ENCODE results near the gene PHKG2. TPM values are rescaled to one million over a fixed set of nuclear protein-coding genes. Genes with fewer than 3 reads are reported as not detected.

The PHKG2 gene
- total and polyA plus RNA-seq, 4 donors: 12.3 to 36.0 (median 18.3) TPM

GRCh38 chr16:30764086-30764485, 15.9 kb downstream of the PHKG2 start:
- Histone ChIP-seq H3K27me3 (ENCODE audit: control insufficient read depth in 1 of 2, insufficient read depth in 2 of 2, low read length in 1 of 2) (no peaks in the 10 kb centered on the region), H3K4me3 (ENCODE audit: low read length in 2 of 2) (no peak overlapping the region), H3K36me3 (ENCODE audit: control insufficient read depth in 1 of 2, insufficient read depth in 2 of 2, low read length in 1 of 2) (peaks cover 3 to 26% of the 10 kb centered on the region in 2 donors), H3K27ac (ENCODE audit: low read depth in 1 of 2, low read length in 2 of 2) (no peak overlapping the region), H3K9me3 (ENCODE audit: control insufficient read depth, low read length) (no peaks in the 10 kb centered on the region), H3K4me1 (ENCODE audit: control insufficient read depth in 1 of 2, insufficient read depth in 2 of 2, low read length in 2 of 2) (peaks cover 0 to 5% of the 10 kb centered on the region in 2 donors)
- intact Hi-C loops (cut with DNase I): loop anchor here in 1 of 2 donors (10.0 kb wide), 1 partner anchor 949 kb away; the partner anchor contains the start of genes PAGR1 and PRRT2
- DNase-seq (peak in 1 of 2 donors; percentile 43), ATAC-seq (ENCODE audit: low FRiP score) (no peak)
- 86% methylated on average over 11 of the region's 11 CpGs for WGBS, 2 donors

GRCh38 chr16:30764816-30765465, 16.7 kb downstream of the PHKG2 start:
- Histone ChIP-seq H3K4me3 (ENCODE audit: low read length in 2 of 2) (no peak overlapping the region), H3K36me3 (ENCODE audit: control insufficient read depth in 1 of 2, insufficient read depth in 2 of 2, low read length in 1 of 2) (peaks cover 3 to 30% of the 10 kb centered on the region in 2 donors), H3K27ac (ENCODE audit: low read depth in 1 of 2, low read length in 2 of 2) (no peak overlapping the region), H3K4me1 (ENCODE audit: control insufficient read depth in 1 of 2, insufficient read depth in 2 of 2, low read length in 2 of 2) (peaks cover 0 to 5% of the 10 kb centered on the region in 2 donors), H3K27me3 (ENCODE audit: control insufficient read depth in 1 of 2, insufficient read depth in 2 of 2, low read length in 1 of 2) (no peaks in the 10 kb centered on the region), H3K9me3 (ENCODE audit: control insufficient read depth, low read length) (no peaks in the 10 kb centered on the region)
- DNase-seq (peak in 1 of 2 donors; percentile 43), ATAC-seq (ENCODE audit: low FRiP score) (no peak)
- intact Hi-C loops (cut with DNase I): loop anchor here in 1 of 2 donors (10.0 kb wide), 1 partner anchor 950 kb away; the partner anchor contains the start of genes PAGR1 and PRRT2
- WGBS, 2 donors: 92 to 95% methylated on average over 10 to 12 of the region's 12 CpGs

- no peak overlapping the region for H3K4me3 ChIP-seq (ENCODE audit: low read length in 2 of 2)
- no peaks in the 10 kb centered on the region for H3K27me3 ChIP-seq (ENCODE audit: control insufficient read depth in 1 of 2, insufficient read depth in 2 of 2, low read length in 1 of 2)
- no peaks in the 10 kb centered on the region for H3K9me3 ChIP-seq (ENCODE audit: control insufficient read depth, low read length)
- no peak overlapping the region for H3K27ac ChIP-seq (ENCODE audit: low read depth in 1 of 2, low read length in 2 of 2)
- H3K36me3 ChIP-seq (ENCODE audit: control insufficient read depth in 1 of 2, insufficient read depth in 2 of 2, low read length in 1 of 2): peaks cover 3 to 30% of the 10 kb centered on the region in 2 donors
- DNase-seq (peak; percentile 24 to 64), ATAC-seq (ENCODE audit: low FRiP score) (no peak)
- intact Hi-C loops (cut with DNase I): loop anchor here in 1 of 2 donors (10.0 kb wide), 1 partner anchor 952 kb away; the partner anchor contains the start of genes PAGR1 and PRRT2
- H3K4me1 ChIP-seq (ENCODE audit: control insufficient read depth in 1 of 2, insufficient read depth in 2 of 2, low read length in 2 of 2): peaks cover 0 to 5% of the 10 kb centered on the region in 2 donors
- 85% methylated on average over 29 of the region's 29 CpGs for WGBS, 2 donors
Measured at GRCh38 chr16:30766206-30766932, 18.1 kb downstream of the PHKG2 start.

GRCh38 chr16:30766933-30767284, 18.7 kb downstream of the PHKG2 start:
- H3K36me3 ChIP-seq (ENCODE audit: control insufficient read depth in 1 of 2, insufficient read depth in 2 of 2, low read length in 1 of 2): peaks cover 3 to 31% of the 10 kb centered on the region in 2 donors
- H3K27ac ChIP-seq (ENCODE audit: low read depth in 1 of 2, low read length in 2 of 2): no peak overlapping the region
- no peaks in the 10 kb centered on the region for H3K27me3 ChIP-seq (ENCODE audit: control insufficient read depth in 1 of 2, insufficient read depth in 2 of 2, low read length in 1 of 2)
- DNase-seq (no peak), ATAC-seq (ENCODE audit: low FRiP score) (no peak)
- 46 to 48% methylated on average over 4 of the region's 4 CpGs for WGBS, 2 donors
- intact Hi-C loops (cut with DNase I): loop anchor here in 1 of 2 donors (10.0 kb wide), 1 partner anchor 952 kb away; the partner anchor contains the start of genes PAGR1 and PRRT2
- no peaks in the 10 kb centered on the region for H3K9me3 ChIP-seq (ENCODE audit: control insufficient read depth, low read length)
- H3K4me3 ChIP-seq (ENCODE audit: low read length in 2 of 2): no peak overlapping the region
- peaks cover 0 to 5% of the 10 kb centered on the region in 2 donors for H3K4me1 ChIP-seq (ENCODE audit: control insufficient read depth in 1 of 2, insufficient read depth in 2 of 2, low read length in 2 of 2)

GRCh38 chr16:30767767-30768465, 19.7 kb downstream of the PHKG2 start:
- WGBS, 2 donors: 89% methylated on average over 18 of the region's 18 CpGs
- no peak for ATAC-seq (ENCODE audit: low FRiP score)
- Histone ChIP-seq H3K4me1 (ENCODE audit: control insufficient read depth in 1 of 2, insufficient read depth in 2 of 2, low read length in 2 of 2) (peaks cover 0 to 4% of the 10 kb centered on the region in 2 donors), H3K27ac (ENCODE audit: low read depth in 1 of 2, low read length in 2 of 2) (no peak overlapping the region), H3K9me3 (ENCODE audit: control insufficient read depth, low read length) (no peaks in the 10 kb centered on the region), H3K36me3 (ENCODE audit: control insufficient read depth in 1 of 2, insufficient read depth in 2 of 2, low read length in 1 of 2) (peaks cover 3 to 35% of the 10 kb centered on the region in 2 donors), H3K4me3 (ENCODE audit: low read length in 2 of 2) (no peak overlapping the region), H3K27me3 (ENCODE audit: control insufficient read depth in 1 of 2, insufficient read depth in 2 of 2, low read length in 1 of 2) (no peaks in the 10 kb centered on the region)
- DNase-seq: peak; percentile 46 to 70
- intact Hi-C loops (cut with DNase I): loop anchor here in 1 of 2 donors (10.0 kb wide), 1 partner anchor 953 kb away; the partner anchor contains the start of genes PAGR1 and PRRT2

GRCh38 chr16:30768583-30769181, 20.5 kb downstream of the PHKG2 start:
- intact Hi-C loops (cut with DNase I): loop anchor here in 1 of 2 donors (10.0 kb wide), 1 partner anchor 954 kb away; the partner anchor contains the start of genes PAGR1 and PRRT2
- H3K9me3 ChIP-seq (ENCODE audit: control insufficient read depth, low read length): no peaks in the 10 kb centered on the region
- H3K27ac ChIP-seq (ENCODE audit: low read depth in 1 of 2, low read length in 2 of 2): no peak overlapping the region
- peak; percentile 38 to 70 for DNase-seq
- ATAC-seq (ENCODE audit: low FRiP score): no peak
- H3K4me1 ChIP-seq (ENCODE audit: control insufficient read depth in 1 of 2, insufficient read depth in 2 of 2, low read length in 2 of 2): no peaks in the 10 kb centered on the region
- 95 to 96% methylated on average over 23 of the region's 23 CpGs for WGBS, 2 donors
- no peak overlapping the region for H3K4me3 ChIP-seq (ENCODE audit: low read length in 2 of 2)
- H3K36me3 ChIP-seq (ENCODE audit: control insufficient read depth in 1 of 2, insufficient read depth in 2 of 2, low read length in 1 of 2): peaks cover 3 to 35% of the 10 kb centered on the region in 2 donors
- no peaks in the 10 kb centered on the region for H3K27me3 ChIP-seq (ENCODE audit: control insufficient read depth in 1 of 2, insufficient read depth in 2 of 2, low read length in 1 of 2)

GRCh38 chr16:30769379-30770089, 21.3 kb downstream of the PHKG2 start:
- intact Hi-C loops (cut with DNase I): loop anchor here in 1 of 2 donors (10.0 kb wide), 1 partner anchor 955 kb away; the partner anchor contains the start of genes PAGR1 and PRRT2
- DNase-seq: peak; percentile 39 to 68
- peaks cover 3 to 32% of the 10 kb centered on the region in 2 donors for H3K36me3 ChIP-seq (ENCODE audit: control insufficient read depth in 1 of 2, insufficient read depth in 2 of 2, low read length in 1 of 2)
- no peak overlapping the region for H3K27ac ChIP-seq (ENCODE audit: low read depth in 1 of 2, low read length in 2 of 2)
- no peak for ATAC-seq (ENCODE audit: low FRiP score)
- 93% methylated on average over 17 of the region's 17 CpGs for WGBS, 2 donors
- no peaks in the 10 kb centered on the region for H3K27me3 ChIP-seq (ENCODE audit: control insufficient read depth in 1 of 2, insufficient read depth in 2 of 2, low read length in 1 of 2)
- no peak overlapping the region for H3K4me3 ChIP-seq (ENCODE audit: low read length in 2 of 2)
- H3K9me3 ChIP-seq (ENCODE audit: control insufficient read depth, low read length): no peaks in the 10 kb centered on the region
- H3K4me1 ChIP-seq (ENCODE audit: control insufficient read depth in 1 of 2, insufficient read depth in 2 of 2, low read length in 2 of 2): no peaks in the 10 kb centered on the region

All from aorta (tissue), 5 donors.